Left colon (tissue), 2 donors: ENCODE measurements around the gene MYMK. TPM values are rescaled to one million over a fixed set of nuclear protein-coding genes. Genes with fewer than 3 reads are reported as not detected.

Source experiments
- ATAC-seq: fragments of 200-7000 bp; cut with Tn5 transposase; one replicate; pipeline ENCODE4 v1.9.1; 2020; ENCODE audit warnings: mild to moderate bottlenecking, moderate library complexity
- DNase-seq, 2 donors: peaks; one replicate each; pipeline ENCODE4 v3.0.0-alpha.2; 2020
- intact Hi-C, 2 donors: fragments of 100-400 bp; cut with DNase I in 1 of 2; cut with micrococcal nuclease in 1 of 2; formaldehyde crosslinking; loops; one replicate each; pipeline versions ENCODE4 v1.11.2 to v1.14.0; 2022; cut with DNase I, micrococcal nuclease
- total RNA-seq, 2 donors: library from RNA; stranded (reverse); fragmentation: NEBNext Ultra II Directional; extraction: Animal tissue kit (Norgen Biotek cat#: 25700); gene quantifications; one replicate each; pipeline ENCODE4 v1.2.1, GENCODE V29; 2021
- donor health status: DM: no; HTN: no; CAD: no.
- donor health status: DM: yes; HTN: yes; CAD: no.

The MYMK gene
- total RNA-seq, 2 donors from 2014 or later, result not detected

- ATAC-seq (no peak), DNase-seq (no peak)
- intact Hi-C loops, result no loop called here
Measured at GRCh38 chr9:133494636-133495326, 30.0 kb downstream of the MYMK start.

GRCh38 chr9:133493845-133494540 lies 30.8 kb downstream of the MYMK start:
- DNase-seq (no peak), ATAC-seq (no peak)
- intact Hi-C loops, result no loop called here

GRCh38 chr9:133493428-133493827 lies 31.3 kb downstream of the MYMK start:
- DNase-seq, result no peak
- ATAC-seq, result no peak
- intact Hi-C loops, result no loop called here

GRCh38 chr9:133492061-133493021 lies 32.4 kb downstream of the MYMK start:
- ATAC-seq (no peak), DNase-seq (no peak)
- intact Hi-C loops, result no loop called here

- no peak for ATAC-seq
- no peak for DNase-seq
- intact Hi-C loops, result no loop called here
Measured at GRCh38 chr9:133491656-133491925, 33.2 kb downstream of the MYMK start.

GRCh38 chr9:133490865-133491655 lies 33.7 kb downstream of the MYMK start:
- peak; percentile 52 for ATAC-seq
- intact Hi-C loops, result no loop called here
- no peak for DNase-seq

GRCh38 chr9:133490201-133490681 lies 34.5 kb downstream of the MYMK start:
- no peak for ATAC-seq
- intact Hi-C loops, result no loop called here
- DNase-seq, result no peak

- ATAC-seq, result no peak
- DNase-seq, result no peak
- intact Hi-C loops, result loop anchor here (5.0 kb wide), 2 partner anchors 87 to 302 kb away; no protein-coding TSS in a partner anchor
Measured at GRCh38 chr9:133489253-133490190, 35.2 kb downstream of the MYMK start.

- DNase-seq, result no peak
- ATAC-seq, result no peak
- intact Hi-C loops, result loop anchor here (5.0 kb wide), 2 partner anchors 86 to 301 kb away; no protein-coding TSS in a partner anchor
Measured at GRCh38 chr9:133488686-133489252, 36.0 kb downstream of the MYMK start.

- intact Hi-C loops, result loop anchor here (2.0 to 5.0 kb wide), 3 partner anchors 81 to 300 kb away; no protein-coding TSS in a partner anchor
- no peak for DNase-seq
Measured at GRCh38 chr9:133487331-133487725, 37.4 kb downstream of the MYMK start.

GRCh38 chr9:133485531-133486260 lies 39.1 kb downstream of the MYMK start:
- DNase-seq (no peak), ATAC-seq (peak; percentile 37)
- intact Hi-C loops, result loop anchor here (2.0 to 5.0 kb wide), 3 partner anchors 79 to 298 kb away; no protein-coding TSS in a partner anchor

More at GRCh38 chr9:133487331-133487725, 37.4 kb downstream of the MYMK start:
- ATAC-seq, result no peak

- DNase-seq (no peak), ATAC-seq (no peak)
- intact Hi-C loops, result loop anchor here (5.0 kb wide), 2 partner anchors 83 to 298 kb away; no protein-coding TSS in a partner anchor
Measured at GRCh38 chr9:133484671-133485437, 39.9 kb downstream of the MYMK start.

- ATAC-seq (no peak), DNase-seq (no peak)
- intact Hi-C loops, result no loop called here
Measured at GRCh38 chr9:133483611-133484010, 41.1 kb downstream of the MYMK start.

GRCh38 chr9:133478851-133479711 lies 45.7 kb downstream of the MYMK start, which contains the start of gene SLC2A6:
SLC2A6 (minus strand) TSS chr9:133479099; CDS start chr9:133479059, 40 bp downstream.
- peak; percentile 79 to 86 for DNase-seq
- intact Hi-C loops, result no loop called here
- peak; percentile 96 for ATAC-seq
